Heart right ventricle (tissue), 16 donors: ENCODE results near the gene PNMA8C. TPM values are rescaled to one million over a fixed set of nuclear protein-coding genes. Genes with fewer than 3 reads are reported as not detected.

Experiments
- ATAC-seq, 8 donors: fragments of 200-7000 bp; cut with Tn5 transposase; one replicate each; pipeline ENCODE4 v1.9.1; 2020; ENCODE audit warnings: mild to moderate bottlenecking in 8 of 8, moderate library complexity in 8 of 8, moderate number of reproducible peaks in 1 of 8
- DNase-seq, 2 donors: peaks; one replicate each; pipeline ENCODE4 v3.0.0-alpha.2; 2020
- H3K27ac ChIP-seq, 10 donors: fragments of 200-600 bp; sonication (generic) in 2 of 10; one replicate each; pipeline versions ENCODE4 v1.5.0 to v1.8.0; 2020 to 2022; ENCODE audit warnings: mild to moderate bottlenecking in 3 of 10
- H3K27me3 ChIP-seq, 7 donors: fragments of 200-600 bp; one replicate each; pipeline ENCODE4 v1.8.0; 2021 to 2022; ENCODE audit warnings: mild to moderate bottlenecking in 2 of 7
- H3K36me3 ChIP-seq, 9 donors: fragments of 200-600 bp; sonication (generic) in 1 of 9; one replicate each; pipeline versions ENCODE4 v1.5.0 to v1.8.0; 2020 to 2022; ENCODE audit warnings: mild to moderate bottlenecking in 2 of 9
- H3K4me1 ChIP-seq, 9 donors: fragments of 200-600 bp; sonication (generic) in 1 of 9; one replicate each; pipeline versions ENCODE4 v1.5.0 to v1.8.0; 2020 to 2022; ENCODE audit warnings: mild to moderate bottlenecking in 4 of 9
- H3K4me3 ChIP-seq, 10 donors: fragments of 200-600 bp; sonication (generic) in 2 of 10; one replicate each; pipeline versions ENCODE4 v1.5.0 to v1.8.0; 2020 to 2022; ENCODE audit warnings: mild to moderate bottlenecking in 7 of 10, moderate library complexity in 2 of 10
- H3K9me3 ChIP-seq, 11 donors: fragments of 200-600 bp in 10 of 11; sonication (generic) in 2 of 11; one replicate each; pipeline versions ENCODE4 v1.5.0 to v1.8.0; 2013 to 2022; ENCODE audit warnings: mild to moderate bottlenecking in 2 of 11, control low read depth in 1 of 11, moderate library complexity in 1 of 11
- CTCF ChIP-seq, 9 donors: fragments of 200-600 bp; sonication (generic) in 2 of 9; IDR thresholded peaks; one replicate each; pipeline versions ENCODE4 v1.5.0 to v1.8.0; 2021 to 2022; ENCODE audit warnings: antibody characterized with exemption in 9 of 9, mild to moderate bottlenecking in 5 of 9, moderate library complexity in 1 of 9
- WGBS, 2 donors: extraction: QIAGEN DNeasy Blood & Tissue Kit; methylation state at CpG; one replicate each; pipeline ENCODE4 v1.1.7; 2013; ENCODE audit warnings: inconsistent platforms in 1 of 2; 5-methylcytosine and 5-hydroxymethylcytosine counted together
- intact Hi-C, 10 donors: fragments of 100-400 bp; cut with DNase I; formaldehyde crosslinking; loops; one replicate each; pipeline versions ENCODE4 v1.11.1 to v1.14.2; 2022
- polyA plus RNA-seq, 2 donors: library from polyadenylated mRNA; stranded (reverse); fragments of 200-250 nt; gene quantifications; one replicate each; pipeline ENCODE4 v1.2.3, GENCODE V29; 2013
- total RNA-seq, 10 donors: library from RNA; stranded (reverse); fragmentation: NEBNext Ultra II Directional in 3 of 10; extraction: Animal tissue kit (Norgen Biotek cat#: 25700) in 3 of 10; gene quantifications; one replicate each; pipeline versions ENCODE4 v1.2.1 to v1.2.4, GENCODE V29; 2021 to 2023
- donor health status: Arrhythmogenic right ventricular cardiomyopathy.
- donor health status: ischemic (EF 13 %, LVEDD 7.1; RV severe dilation, severe dysfunction).
- donor health status: healthy with polysubstance abuse.
- donor health status: DM: no; HTN: yes; CAD: no.
- donor health status: DM: no; HTN: no; CAD: no.
- donor health status: ischemic (EF 25% LVEDD 6.9; RV normal size, moderate dysfunction).
- donor health status: ischemic (EF 25% LVEDD 5.7; RV mildly dilated, moderate dysfunction).
- donor health status: healthy.
- donor health status: DM: yes; HTN: yes; CAD: no.
- donor health status: Ischemic cardiomyopathy.
- donor health status: ischemic (EF 35%, LVEDD 5.7; RV mildly dilated, moderate dysfunction).
- donor health status: nonischemic (EF 11% LVEDD 7.7; RV severe dilation, severe dysfunction).
- donor health status: DM: yes; HTN: yes; CAD: no.
- donor health status: PGD.
- donor health status: ischemic (EF 29% LVEDD 5.4; RV normal size, mild dysfunction).
- donor health status: nonischemic (EF 23%, LVEDD 6.1; RV moderate dilation, normal function).

Gene PNMA8C
- total and polyA plus RNA-seq, 12 donors = 0.01 to 0.13 (median 0.07) TPM; not detected in 5

- no peaks in the 10 kb centered on the region for H3K9me3 ChIP-seq
- peaks cover 0 to 24% (median 12%) of the 10 kb centered on the region in 9 donors for H3K4me1 ChIP-seq
- H3K27me3 ChIP-seq = peaks cover 0 to 32% (median 12%) of the 10 kb centered on the region in 7 donors
- H3K27ac ChIP-seq = peak overlapping the region in 9 of 10 donors; percentile 23 to 81 (median 72)
- H3K36me3 ChIP-seq = no peaks in the 10 kb centered on the region
- TF ChIP-seq CTCF (IDR thresholded peaks at IDR 0.05) = no peak
- peak overlapping the region; percentile 1 to 60 (median 50) for H3K4me3 ChIP-seq
- no peak for ATAC-seq
- intact Hi-C loops = no loop called here
- 56 to 60% methylated on average over 11 of the region's 11 CpGs for WGBS, 2 donors
- no peak for DNase-seq
Measured at GRCh38 chr19:46471811-46472543, 43.2 kb upstream of the PNMA8C start.

- TF ChIP-seq CTCF (IDR thresholded peaks at IDR 0.05) = peak in 1 of 9 donors; percentile 18
- Histone ChIP-seq H3K4me1 (peaks cover 0 to 24% (median 15%) of the 10 kb centered on the region in 9 donors), H3K27ac (peak within 1 kb of the TSS; percentile 23 to 81 (median 71)), H3K9me3 (no peaks in the 10 kb centered on the region), H3K27me3 (peaks cover 0 to 32% (median 12%) of the 10 kb centered on the region in 7 donors), H3K4me3 (peak within 1 kb of the TSS; percentile 1 to 60 (median 50)), H3K36me3 (no peaks in the 10 kb centered on the region)
- peak; percentile 82 to 94 (median 88) for ATAC-seq
- DNase-seq = peak; percentile 65 to 75
- WGBS, 2 donors = 2% methylated on average over 56 to 57 of the region's 57 CpGs
- intact Hi-C loops = no loop called here
Measured at GRCh38 chr19:46471116-46471733, 42.5 kb upstream of the PNMA8C start, which contains the start of gene PNMA8A. PNMA8A (minus strand) TSS chr19:46471563; CDS start chr19:46471035, 528 bp downstream.

DNA sequence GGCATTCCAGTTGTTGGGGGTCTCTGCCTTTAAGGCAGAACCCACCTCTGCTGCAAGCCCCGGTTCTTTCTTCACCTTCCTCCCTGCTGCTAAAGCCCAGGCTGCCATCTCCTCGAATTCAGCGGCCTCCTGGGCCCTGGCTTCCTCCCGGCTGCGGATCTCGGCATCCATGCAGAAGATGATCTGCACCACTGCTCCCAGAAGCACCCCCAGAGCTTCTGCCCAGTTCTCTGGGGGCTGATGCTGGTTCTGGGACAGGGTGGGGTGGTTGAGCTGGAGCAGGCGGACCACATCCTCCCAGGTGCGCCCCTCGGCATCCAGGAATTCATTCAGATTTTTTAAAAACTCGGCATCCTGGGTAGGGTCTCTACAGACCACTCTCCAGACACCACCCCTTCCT, 41.6 kb upstream of the PNMA8C start:
- 81 to 91% methylated on average over 10 of the region's 10 CpGs for WGBS, 2 donors
- H3K4me1 ChIP-seq = peaks cover 0 to 17% (median 15%) of the 10 kb centered on the region in 9 donors
- intact Hi-C loops = no loop called here
- H3K9me3 ChIP-seq = no peaks in the 10 kb centered on the region
- no peak overlapping the region for H3K4me3 ChIP-seq
- DNase-seq (no peak), ATAC-seq (no peak)
- no peaks in the 10 kb centered on the region for H3K36me3 ChIP-seq
- H3K27ac ChIP-seq = peak overlapping the region in 6 of 10 donors; percentile 19 to 79 (median 71)
- TF ChIP-seq CTCF (IDR thresholded peaks at IDR 0.05) = no peak
- peaks cover 0 to 32% (median 12%) of the 10 kb centered on the region in 7 donors for H3K27me3 ChIP-seq

DNA sequence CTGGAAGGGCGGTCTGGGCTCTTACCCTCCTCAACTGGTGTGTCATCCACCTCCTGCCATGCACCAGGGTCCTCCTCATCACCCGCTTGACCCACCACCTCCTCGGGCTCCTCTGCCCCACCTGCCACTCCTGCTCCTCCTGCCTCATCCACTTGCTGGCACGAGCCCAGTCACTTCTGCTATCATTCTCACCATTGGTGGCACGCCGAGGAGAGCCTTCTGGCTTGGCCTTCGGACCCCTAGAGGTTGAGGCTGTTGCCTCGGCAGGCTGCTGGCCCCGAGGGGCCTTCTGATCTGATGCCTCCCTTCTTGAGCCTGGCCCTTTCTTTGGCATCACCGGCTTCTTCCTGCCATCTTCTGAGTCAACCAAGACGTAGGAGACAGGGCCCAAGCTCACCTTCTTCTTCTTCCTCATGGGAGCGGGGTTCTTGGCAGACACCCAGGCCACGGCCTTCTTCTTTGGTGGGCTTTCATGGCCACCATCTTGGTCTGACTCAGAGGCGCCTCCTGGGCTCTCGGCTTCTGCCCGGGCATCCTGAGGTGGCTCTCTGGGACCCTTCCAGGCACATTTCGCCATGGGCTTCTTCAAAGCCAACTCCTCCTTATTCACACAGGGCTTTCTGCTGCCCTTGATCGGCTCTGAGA, 40.9 kb upstream of the PNMA8C start:
- H3K27ac ChIP-seq = peak overlapping the region in 2 of 10 donors; percentile 19 to 76
- DNase-seq (no peak), ATAC-seq (no peak)
- intact Hi-C loops = no loop called here
- TF ChIP-seq CTCF (IDR thresholded peaks at IDR 0.05) = no peak
- H3K4me3 ChIP-seq = no peak overlapping the region
- no peaks in the 10 kb centered on the region for H3K36me3 ChIP-seq
- peaks cover 0 to 32% (median 12%) of the 10 kb centered on the region in 7 donors for H3K27me3 ChIP-seq
- H3K9me3 ChIP-seq = no peaks in the 10 kb centered on the region
- WGBS, 2 donors = 97 to 98% methylated on average over 18 of the region's 18 CpGs
- H3K4me1 ChIP-seq = peaks cover 0 to 17% (median 15%) of the 10 kb centered on the region in 9 donors
